GM18511 (cell line): ENCODE data around the gene HSP90AA1.
"Not testable (repeated sequence)": the region's sequence is repeated elsewhere in the genome, so short reads cannot be mapped to it uniquely, and the experiment has no call there.

ENCODE experiments used
- ATAC-seq: cut with Tn5 transposase; IDR thresholded peaks from one replicate; pipeline ENCODE4 v1.9.1; 2021; ENCODE audit warnings: mild to moderate bottlenecking, moderate library complexity; ENCODE audit not compliant: unreplicated experiment

Gene HSP90AA1

DNA sequence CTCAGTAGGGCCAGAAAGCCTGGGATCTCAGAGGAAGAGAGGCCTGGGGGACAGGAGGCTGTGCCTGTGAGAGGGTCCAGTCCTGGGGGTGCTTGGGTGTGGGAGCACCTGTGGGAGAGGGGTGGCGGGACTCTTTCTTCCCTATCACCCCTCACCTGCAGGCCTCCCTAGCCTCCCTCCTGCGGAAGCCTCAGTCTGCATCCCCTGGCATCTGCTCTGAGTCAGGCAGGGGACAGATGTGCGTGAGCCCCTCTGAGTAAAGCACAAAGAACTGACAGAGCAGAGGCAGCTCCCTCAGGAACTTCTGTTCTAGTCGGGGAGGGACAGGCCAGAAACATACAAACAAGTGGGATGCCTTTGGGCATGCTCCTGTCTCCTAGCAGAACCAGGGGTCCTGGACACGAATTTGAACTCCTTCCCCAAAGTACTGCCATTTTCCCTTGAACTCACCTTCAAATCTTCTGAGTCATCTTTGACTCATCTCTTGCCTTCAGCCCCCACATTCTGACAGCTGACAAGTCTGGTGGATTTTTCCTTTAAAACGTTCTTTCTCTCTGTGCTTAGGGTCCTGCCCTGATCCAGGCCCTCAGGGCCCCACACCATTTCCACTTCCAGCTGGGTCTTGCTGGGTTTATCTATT lies 8.5 kb upstream of the HSP90AA1 start:
- no peak for ATAC-seq

DNA sequence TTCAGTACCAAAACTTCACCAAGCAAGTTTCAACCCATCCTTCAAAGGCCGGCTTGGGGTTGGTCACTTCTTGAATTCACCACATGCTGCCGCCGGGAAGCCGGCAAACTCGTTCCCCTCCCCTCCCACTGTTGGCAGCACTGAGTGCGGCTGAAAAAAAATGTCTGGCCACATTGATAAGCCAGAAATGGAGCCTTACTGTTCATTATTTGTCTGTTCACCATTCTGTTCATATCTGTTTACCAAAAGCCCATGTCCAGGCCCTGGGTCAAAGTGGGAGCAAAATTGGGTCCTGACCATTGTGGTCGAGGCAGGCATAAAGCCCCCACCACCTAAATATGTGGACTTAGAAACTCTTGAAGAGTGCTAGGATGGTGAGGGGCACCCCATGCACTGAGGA lies 7.3 kb upstream of the HSP90AA1 start:
- ATAC-seq, result no peak

DNA sequence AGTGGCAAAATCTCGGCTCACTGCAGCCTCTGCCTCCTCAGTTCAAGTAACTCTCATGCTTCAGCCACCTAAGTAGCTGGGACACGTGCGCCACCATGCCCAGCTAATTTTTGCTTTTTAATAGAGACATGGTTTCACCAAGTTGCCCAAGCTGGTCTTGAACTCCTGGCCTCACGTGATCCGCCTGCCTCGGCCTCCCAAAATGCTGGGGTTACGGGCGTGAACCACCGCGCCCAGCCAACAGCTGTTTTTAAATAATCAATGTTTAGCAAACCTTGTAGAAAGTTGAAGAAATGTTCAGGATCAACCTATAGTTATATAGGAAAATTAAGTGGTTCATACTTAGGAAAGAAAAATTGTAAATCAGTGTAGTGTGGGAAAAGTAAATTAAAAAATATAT lies 6.0 kb upstream of the HSP90AA1 start:
- no peak for ATAC-seq

DNA sequence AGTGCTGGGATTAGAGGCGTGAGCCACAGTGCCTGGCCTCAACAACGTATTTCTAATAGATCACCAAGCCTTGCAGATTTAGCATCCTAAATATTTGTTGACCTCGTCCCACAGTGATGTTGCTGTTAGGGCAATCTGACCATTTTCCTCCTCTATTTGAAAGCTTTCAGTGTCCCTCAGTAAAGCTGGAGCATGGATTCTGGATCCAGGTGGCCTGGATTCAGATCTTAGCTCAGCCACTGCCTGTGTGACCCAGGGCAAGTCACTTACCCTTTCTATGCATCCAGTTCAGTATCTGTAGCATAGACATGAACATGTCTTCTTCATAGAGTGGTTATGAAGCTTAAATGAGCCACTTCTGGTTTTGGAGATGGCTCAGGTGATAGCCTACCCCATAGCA lies 3.9 kb upstream of the HSP90AA1 start:
- no peak for ATAC-seq

DNA sequence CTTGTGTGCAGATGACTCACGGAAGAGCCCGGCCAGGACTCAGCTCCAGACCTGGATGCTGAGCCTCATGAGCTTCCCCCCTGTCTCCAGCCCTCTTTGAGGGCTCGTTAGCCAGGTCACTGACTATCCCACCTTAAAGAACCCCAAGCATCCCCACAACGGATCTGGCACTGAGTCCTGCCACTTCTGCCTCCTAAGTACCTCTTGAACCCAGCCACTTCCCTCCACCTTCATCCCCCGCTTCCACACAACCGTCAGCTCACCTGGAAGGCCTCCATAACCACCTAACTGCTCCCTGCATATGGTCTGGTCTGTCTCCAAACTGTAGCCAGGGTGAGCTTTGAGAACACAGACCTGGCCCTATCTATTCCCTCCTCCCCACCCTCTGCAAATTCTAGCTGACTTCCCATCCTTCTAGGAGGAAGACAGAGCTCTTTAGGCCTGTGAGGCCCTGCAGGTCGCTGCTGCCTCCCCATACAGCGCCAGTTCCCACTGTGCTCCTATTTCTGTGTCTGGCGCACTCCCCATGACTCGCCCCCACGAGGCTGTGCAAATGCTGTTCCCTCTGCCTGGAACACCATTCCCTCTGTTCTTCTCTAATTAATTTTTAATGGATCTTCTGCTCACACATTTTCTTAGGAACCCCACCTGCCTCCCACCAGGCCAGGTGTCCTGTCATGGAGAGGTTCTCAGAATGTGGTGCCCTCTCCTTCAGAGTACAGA lies 2.9 kb upstream of the HSP90AA1 start:
- ATAC-seq, result no peak

DNA sequence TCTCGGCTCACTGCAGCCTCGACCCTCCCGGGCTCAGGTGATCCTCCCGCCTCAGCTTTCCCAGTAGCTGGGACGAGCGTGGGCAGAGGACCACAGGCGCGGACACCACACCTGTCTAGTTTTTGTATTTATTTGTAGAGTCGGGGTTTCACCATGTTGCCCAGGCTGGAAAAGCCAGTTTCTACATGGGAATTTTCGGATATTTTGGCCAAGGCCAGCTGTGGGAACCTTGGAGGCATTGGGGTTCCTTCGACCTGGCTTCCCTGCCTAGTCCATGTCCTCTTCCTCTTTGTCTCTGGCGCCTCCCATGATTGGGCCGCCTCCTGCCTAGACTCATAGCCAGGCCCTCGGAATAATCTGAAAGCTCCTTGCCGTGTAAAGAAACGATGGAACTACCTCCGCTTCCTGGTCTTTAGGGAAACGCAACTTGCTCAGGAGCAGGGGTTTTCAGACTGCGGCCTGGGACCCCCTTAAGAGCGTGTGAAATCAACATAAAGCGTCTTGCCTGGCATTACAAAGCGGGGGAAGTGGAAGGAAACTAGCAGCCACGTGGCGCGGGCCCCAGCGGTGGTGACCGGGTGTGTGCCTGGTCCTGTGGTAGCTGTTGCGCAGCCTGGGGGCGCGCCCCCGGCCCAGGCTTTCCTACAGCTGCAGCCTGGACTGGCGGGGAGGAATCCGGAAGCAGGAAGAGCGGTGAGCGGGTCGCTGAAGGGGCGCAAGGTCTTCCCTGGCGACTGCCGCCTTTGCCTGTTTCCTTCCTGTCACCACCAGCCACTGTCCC lies 1.4 kb upstream of the HSP90AA1 start:
- ATAC-seq, result no peak

DNA sequence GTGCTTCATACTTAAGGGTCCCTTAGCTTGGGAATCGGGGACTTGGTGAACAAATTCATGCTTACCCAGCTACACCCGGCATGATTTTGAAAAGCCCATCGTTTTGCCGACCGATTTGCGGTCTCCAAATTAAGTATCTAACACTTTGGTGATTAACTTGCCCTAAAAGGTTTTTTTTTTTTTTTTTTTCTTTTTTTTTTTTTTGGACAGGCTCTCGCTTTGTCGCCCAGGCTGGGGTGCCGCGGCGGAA lies 843 bp upstream of the HSP90AA1 start:
- no peak for ATAC-seq

DNA sequence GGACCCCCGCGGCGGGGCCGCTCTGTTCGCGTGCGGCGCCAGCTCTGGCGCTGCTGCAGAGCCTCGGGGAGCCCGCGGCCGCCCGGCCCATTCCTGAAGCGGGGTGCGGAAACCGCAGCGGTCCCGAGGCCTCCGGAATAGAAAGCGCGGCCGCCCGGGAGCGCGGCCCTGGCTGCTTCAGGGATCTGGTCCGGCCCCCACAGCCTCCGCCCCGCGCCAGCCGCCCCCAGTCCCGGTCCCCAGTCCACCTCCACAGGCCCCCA lies 204 bp downstream of the HSP90AA1 start:
- ATAC-seq, result no peak

DNA sequence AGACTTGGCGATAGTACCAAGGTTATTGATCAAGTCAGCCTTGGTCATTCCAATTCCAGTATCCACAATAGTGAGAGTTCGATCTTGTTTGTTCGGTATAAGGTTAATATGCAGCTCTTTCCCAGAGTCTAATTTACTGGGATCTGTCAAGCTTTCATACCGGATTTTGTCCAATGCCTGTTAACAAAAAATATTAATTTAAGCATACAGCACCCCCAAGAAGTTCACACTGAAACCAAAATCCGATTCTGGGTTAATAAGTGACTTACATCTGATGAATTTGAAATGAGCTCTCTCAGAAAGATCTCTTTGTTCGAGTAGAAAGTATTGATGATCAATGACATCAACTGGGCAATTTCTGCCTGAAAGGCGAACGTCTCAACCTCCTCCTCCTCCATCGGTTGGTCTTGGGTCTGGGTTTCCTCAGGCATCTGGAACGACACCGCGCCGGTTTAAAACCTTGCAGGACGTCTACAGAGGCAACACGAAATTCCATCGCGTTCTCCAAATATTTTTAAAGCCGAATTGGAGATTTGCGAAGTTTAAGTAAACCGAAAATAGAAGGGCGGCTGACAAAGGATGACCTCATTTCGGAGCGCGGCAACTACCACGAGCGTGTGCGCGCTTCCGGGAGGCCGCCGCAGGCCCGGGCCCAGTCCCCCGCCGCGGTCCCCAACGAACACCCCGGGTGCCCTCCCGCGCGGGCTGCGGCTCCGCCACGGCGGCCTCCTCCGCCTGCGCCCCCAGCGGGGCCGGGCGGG lies 716 bp downstream of the HSP90AA1 start:
- ATAC-seq, result peak; percentile 40

DNA sequence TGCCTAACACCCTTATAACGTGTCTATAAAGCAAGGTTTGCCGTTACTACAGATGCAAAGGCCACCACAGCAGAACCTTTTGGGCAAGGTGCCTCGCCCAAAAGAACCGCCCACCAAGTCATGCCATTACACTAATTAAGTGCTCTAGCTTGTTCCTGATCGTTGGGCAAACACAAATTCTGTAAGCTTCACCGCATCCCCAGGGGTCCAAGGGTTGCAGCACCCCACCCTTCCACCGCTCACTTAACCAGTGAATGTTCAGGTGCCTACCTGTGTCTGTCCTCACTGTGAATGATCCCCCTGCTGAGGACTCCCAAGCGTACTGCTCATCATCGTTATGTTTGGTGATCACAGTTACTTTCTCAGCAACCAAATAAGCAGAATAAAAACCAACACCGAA lies 1.4 kb downstream of the HSP90AA1 start:
- no peak for ATAC-seq

DNA sequence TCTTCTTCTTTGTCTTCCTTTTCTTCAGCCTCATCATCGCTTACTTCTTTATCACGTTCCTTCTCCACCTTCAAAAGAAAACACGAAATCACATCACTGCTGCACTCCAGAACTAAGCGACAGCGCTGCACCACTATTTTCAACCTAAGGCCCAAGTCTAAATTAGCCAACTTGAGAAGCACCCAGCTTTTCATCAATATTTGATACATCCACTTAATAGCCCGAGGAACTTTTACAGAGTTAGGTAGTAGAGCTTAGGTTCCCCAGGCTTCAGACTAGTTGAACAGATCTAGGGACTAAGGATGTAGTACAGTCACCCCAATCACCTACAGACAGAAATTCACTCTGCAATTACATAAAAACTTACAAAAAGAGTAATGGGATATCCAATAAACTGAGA lies 1.9 kb downstream of the HSP90AA1 start:
- ATAC-seq, result no peak

DNA sequence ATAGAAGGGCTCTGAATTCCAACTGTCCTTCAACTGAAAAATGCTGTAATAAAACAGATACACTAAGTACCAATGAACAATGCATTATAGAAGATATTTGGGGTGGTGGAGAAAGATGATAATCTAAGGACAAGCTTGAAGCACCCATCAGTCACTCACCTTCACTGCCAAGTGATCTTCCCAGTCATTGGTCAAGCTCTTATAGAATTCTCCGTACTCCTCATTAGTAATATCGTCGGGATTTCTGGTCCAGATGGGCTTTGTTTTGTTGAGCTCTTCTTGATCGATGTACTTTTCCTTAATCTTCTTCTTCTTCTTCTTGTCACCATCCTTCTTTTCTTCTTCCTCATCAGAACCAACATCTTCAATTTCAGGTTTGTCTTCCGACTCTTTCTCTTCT lies 2.3 kb downstream of the HSP90AA1 start:
- ATAC-seq, result not testable (repeated sequence)

DNA sequence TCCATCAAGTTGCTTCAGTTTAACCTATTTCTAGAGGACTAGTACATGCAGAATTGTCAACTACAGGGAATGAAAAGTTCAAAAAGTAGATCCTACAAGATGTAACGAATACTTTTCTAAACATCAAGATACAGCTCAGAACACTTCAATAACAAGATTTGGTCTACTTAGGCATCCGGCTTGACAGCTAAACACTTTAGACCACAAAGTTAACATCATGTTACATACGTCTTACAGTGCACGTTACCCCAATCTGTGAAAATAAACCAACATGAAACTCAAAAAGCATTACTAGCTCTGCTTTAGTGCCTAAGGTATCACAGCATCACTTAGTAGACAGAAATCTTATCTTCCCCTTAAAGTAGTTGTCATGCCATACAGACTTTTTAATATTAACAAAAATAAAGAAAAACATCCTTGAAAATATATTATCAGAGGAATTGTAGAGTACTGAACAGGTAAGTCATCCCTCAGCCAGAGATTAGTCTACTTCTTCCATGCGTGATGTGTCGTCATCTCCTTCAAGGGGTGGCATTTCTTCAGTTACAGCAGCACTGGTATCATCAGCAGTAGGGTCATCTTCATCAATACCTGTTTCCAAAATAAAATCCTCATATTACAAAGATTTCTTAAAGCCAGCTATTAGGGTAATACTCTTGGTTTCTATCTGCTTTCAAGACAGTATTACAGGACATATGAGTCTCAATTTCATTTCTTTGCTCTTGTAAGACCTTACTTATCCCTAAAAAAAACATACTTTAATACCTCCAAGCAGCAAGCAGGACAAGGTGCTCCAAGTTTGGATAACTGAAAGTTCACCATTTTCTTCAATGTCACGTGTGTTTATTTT lies 5.4 kb downstream of the HSP90AA1 start:
- no peak for ATAC-seq

DNA sequence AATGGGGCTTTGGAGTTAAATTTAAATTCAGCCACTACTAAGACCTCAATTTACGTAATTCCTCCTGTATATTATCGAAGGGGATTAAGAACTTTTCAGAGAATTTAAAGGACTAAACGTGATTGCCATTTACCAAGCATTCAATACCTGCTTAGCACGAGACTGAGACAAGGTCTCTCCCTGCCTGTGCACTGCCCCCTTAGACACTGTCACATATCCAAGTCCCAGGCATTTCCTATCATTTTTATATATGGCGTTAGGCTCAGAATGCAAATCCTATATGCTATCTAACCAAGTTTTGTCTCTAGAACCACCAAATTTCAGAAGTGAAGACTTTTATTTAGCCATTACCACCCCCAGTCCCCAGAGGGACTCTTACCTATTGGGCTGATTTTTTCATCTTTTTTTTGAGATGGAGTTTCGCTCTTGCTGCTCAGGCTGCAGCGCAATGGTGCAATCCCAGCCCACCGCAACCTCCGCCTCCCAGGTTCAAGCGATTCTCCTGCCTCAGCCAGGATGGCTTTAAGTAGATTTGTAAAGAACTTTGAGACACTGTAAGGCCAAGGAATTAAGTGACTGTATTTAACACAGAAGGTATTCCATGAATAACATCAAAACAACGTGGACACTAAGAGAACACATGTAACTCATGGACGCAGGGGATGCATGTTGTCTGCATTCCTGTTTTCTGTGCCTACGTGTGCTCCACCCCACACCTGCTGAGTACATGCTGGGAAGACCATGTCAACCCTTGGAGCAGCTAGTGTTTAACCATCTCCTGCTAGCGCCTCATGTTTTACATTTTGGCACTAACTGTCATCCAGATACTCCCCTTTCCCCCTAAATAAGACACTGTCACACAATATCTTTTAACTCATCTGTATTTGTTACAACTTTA lies 6.4 kb downstream of the HSP90AA1 start:
- no peak for ATAC-seq

DNA sequence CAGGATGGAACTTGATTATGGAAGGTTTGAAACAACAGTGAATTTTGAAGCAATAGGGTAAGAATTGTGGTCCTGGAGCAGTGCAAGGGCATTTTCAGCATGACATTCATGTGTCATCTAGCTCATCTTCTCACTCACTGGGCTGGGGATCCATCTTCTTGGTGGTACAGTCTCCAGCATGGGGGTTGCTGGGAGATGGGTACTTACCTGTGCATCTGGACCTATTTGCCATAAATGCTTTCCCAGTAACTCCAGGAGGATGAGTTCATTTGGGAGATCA lies 7.2 kb downstream of the HSP90AA1 start:
- no peak for ATAC-seq

DNA sequence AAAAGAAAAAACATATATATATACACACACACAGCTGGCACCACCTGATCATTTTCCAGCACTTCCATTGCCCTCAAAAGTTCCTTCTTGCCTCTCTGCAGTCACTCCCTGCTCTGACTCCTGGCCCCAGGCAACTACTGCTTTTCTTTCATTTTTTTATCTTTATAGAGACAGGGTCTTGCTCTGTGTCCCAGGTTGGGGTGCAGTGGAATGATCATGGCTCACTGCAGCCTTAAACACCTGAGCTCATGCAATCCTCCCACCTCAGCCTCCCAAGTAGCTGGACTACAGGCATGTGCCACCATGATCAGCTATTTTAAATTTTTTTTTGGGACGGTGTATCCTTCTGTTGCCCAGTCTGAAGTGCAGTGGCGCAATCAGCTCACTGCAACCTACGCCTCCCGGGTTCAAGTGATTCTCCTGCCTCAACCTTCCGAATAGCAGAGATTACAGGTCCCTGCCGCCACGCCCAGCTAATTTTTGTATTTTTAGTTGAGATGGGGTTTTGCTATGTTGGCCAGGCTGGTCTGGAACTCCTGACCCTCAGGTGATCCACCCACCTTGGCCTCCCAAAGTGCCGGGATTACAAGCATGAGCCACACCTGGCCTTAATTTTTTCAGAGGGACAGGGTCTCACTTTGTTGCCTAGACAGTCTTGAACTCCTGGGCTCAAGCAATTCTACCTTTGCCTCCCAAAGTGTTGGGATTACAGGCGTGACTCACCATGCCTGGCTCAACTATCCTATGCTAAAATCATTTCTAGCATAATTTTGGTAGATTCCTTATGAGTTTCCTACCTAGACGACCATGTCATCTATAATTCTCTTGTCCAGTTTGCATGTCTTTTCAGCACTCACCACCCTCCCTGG lies 7.8 kb downstream of the HSP90AA1 start:
- no peak for ATAC-seq

DNA sequence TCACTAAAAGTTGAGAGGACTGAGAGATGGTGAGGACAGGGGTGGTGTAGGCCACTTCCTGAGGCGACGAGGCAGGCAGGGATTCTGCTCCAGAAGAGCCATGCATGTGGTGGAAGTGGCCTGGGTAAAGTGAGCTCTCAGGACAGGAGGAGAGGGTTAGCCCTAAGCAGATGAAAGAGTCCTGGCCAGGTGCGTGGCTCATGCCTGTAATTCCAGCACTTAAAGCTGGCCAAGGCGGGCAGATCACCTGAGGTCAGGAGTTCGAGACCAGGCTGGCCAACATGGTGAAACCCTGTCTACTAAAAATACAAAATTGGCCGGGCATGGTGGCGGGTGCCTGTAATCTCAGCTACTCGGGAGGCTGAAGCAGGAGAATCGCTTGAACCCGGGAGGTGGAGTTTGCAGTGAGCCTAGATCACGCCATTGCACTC lies 8.5 kb downstream of the HSP90AA1 start:
- not testable (repeated sequence) for ATAC-seq

DNA sequence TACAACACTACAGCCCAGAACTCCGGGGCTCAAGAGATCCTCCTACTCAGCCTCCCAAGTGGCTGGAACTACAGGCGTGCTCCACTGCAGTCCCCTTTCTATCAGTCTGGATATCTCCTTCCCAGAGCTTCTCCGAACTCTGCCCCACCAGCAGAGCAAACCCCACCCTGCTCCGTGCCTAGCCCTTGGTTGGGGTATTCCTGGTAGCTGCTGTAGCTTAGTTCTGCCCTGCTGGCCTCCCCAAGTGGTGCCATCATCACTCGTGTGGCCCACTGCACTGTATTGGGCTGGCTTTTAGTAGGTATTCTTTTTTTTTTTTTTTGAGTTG lies 9.5 kb downstream of the HSP90AA1 start:
- ATAC-seq, result no peak

DNA sequence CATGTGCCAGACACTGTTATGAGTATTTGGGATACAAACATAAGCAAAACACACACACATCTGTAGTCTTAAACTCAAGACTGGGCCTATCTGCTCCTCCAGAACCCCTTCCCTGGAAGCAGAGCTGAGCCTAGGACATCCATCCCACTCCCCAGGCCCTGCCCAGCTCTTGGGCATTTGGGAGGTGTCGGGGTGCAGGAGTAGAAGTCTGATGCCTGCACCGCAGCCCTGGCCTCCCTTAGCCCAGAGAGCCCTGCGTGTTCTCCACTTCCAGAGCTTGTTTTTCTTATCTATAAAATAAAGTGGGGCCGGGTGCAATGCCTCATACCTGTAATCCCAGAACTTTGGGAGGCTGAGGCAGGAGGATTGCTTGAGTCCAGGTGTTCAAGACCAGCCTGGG lies 11.7 kb downstream of the HSP90AA1 start:
- ATAC-seq, result no peak
